SHP77 (cell line): ENCODE measurements around the gene DOCK7.
A peak's percentile ranks its signal among the peaks of the same experiment; 100 is the strongest.

Experiments
- DNase-seq, 2 experiments: peaks; one replicate each; lab custom pipeline; 2025; lab: John Stamatoyannopoulos, UW

DOCK7 gene

GRCh38 chr1:62417351-62417999 is 270.7 kb downstream of the DOCK7 start:
- DNase-seq = peak; percentile 14 to 27

- no peak for DNase-seq
These were observed 272.5 kb downstream of the DOCK7 start for GRCh38 chr1:62415687-62416086.

GRCh38 chr1:62407398-62408009 is 280.7 kb downstream of the DOCK7 start:
- peak; percentile 30 to 50 for DNase-seq

- DNase-seq = no peak
These were observed 281.6 kb downstream of the DOCK7 start for GRCh38 chr1:62406576-62406975.

GRCh38 chr1:62405247-62405646 is 282.9 kb downstream of the DOCK7 start:
- no peak for DNase-seq
